Occipital lobe (tissue), 2 donors: ENCODE results near the gene KCNG2. TPM values are rescaled to one million over a fixed set of nuclear protein-coding genes. Genes with fewer than 3 reads are reported as not detected.

Experiments
- DNase-seq: peaks from one replicate; lab custom pipeline; 2025; lab: John Stamatoyannopoulos, UW
- total RNA-seq: library from RNA; depleted of rRNA; stranded (reverse); fragments of >200 nt; gene quantifications from one replicate; pipeline ENCODE4 v1.2.3, GENCODE V29; 2014

KCNG2 gene
- total RNA-seq, 1 donor from 2014 or later = 0.31 TPM

DNA sequence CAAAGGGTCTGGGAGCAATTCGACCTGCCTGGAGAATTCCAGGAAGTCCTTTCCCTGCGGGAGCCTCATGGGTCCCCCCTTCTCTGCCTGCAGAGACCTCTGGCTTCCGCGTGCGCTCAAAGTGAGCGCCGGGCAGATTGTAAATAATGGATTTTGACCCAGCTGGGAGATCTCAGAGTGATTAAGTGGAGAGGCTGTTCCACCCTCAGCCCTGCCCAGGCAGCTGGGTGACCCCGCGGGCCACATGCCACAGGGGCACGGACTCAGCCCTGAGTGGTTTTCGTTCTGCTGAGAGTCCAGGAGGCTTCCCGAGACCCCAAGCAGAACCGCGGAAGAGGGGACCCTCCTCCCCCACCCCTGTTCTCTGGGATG, 1.2 kb downstream of the KCNG2 start:
- no peak for DNase-seq

GRCh38 chr18:79799619-79800370, 2.1 kb downstream of the KCNG2 start:
- DNase-seq = no peak

DNA sequence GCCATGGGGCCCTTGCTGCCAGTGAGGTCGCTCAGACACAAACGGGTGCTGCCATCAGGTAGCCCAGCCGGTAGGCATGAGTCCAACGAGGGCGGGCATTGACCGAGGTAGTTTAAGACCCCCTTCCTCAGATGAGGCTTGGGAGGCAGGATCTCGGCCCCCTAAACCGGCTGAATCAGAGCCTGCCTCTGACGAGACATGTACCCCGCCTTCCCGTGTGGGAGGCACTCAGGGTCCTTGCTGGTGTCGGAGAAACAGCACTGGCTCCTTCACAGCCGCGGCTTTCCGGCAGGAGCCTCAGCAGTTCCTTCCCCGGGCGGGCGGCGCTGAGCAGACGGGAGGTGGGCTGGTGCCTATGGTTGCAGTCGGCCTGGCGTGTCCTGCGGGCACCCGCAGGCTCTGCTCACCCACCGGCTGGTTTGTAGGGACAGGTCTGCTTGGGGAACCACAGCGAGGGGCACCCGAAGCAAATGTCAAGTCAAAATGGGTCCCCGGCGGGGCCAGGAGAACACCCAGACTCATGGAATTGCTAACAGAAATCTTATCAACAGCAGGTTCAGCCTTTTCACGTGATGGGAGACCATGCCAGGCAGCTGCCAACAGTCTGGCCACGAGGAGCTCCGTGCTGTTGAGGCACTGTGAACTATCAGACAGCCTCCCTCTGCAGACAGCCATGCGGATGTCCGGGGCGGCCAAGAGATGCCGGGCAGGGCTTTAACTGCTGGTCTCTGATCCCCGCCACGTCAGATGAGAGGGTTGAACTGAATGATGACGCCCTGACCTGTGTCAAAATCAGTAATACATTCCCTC, 2.8 kb downstream of the KCNG2 start:
- DNase-seq = no peak

- DNase-seq = no peak
These were observed 3.5 kb downstream of the KCNG2 start for GRCh38 chr18:79801217-79801616.

DNA sequence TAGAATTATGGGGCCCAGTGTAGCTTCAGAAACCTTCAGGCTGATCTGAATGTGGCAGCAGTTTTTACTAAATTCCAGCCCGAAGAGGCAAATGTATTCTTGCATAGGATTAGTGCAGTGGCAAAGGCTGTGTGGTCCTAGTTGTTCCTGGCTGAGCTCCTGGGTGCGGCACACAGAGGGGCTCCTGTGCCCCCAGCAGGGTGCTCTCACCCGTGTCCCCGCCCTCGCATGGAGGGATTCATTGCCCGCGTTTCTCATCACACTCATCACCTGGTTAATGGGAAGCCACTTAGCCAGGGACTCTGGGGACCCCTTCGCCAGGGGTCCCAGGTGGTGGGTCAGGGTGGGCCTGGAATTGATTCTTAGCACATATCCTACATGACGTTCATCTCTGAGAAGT, 3.9 kb downstream of the KCNG2 start:
- DNase-seq = no peak

GRCh38 chr18:79802298-79802697, 4.6 kb downstream of the KCNG2 start:
- DNase-seq = no peak

- DNase-seq = no peak
These were observed 5.9 kb downstream of the KCNG2 start for GRCh38 chr18:79803611-79804051.

GRCh38 chr18:79804130-79804787, 6.5 kb downstream of the KCNG2 start:
- no peak for DNase-seq

DNA sequence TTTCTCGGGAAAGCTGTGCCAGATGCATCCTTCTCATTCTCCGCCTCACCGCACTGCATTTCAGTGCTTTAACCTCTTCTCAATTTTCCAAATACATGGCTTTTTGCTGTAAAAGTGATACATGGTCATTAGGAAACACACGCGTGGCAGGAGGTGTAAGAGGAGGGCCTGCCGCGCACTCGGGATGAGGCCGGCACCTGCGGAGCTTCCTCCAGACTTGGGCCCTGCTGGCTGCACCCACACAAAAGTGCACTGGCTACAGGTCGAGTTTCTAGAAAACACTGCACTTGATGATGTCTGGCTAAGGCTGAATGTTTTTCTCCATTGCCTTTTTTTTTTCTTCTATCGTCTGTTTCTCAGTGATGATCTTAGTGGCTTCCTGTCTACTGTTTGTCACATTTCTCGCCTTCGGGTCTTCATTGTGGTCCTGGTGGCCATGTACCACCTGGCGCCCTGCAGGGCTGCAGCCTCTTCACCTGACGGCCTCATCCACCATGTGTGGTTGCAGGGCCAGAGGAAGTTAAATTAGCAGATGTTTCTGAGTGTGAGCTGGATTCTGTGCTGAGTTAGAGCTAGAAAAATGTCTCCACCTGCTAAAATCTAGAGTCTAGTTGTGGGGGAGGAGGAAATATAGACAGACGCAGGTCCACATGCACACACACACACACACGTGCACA, 7.6 kb downstream of the KCNG2 start:
- no peak for DNase-seq

DNA sequence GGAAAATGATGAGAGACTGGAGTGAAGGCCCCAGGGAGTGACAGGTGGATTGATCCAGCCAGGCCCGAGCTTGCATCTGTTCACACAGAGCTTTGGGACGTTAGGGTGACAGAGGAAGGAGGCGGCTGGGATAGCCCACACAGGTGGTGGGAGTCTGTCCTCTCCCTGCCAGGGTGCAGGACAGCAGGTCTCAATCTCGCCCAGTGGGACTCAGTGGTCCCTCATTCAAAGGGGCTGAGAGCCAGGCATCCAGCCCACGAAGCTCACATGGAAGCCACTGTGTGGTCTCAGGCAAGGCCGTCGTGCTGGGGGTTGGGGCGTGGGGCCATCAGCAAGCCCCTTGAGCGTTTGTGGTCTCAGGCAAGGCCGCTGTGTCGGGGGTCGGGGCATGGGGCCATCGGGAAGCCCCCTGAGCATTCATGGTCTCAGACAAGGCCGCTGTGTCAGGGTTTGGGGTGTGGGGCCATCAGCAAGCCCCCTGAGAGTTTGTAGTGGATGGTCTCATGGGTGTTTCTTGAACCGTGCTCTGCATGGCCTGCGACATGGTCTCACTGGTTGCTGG, 8.3 kb downstream of the KCNG2 start:
- no peak for DNase-seq

DNA sequence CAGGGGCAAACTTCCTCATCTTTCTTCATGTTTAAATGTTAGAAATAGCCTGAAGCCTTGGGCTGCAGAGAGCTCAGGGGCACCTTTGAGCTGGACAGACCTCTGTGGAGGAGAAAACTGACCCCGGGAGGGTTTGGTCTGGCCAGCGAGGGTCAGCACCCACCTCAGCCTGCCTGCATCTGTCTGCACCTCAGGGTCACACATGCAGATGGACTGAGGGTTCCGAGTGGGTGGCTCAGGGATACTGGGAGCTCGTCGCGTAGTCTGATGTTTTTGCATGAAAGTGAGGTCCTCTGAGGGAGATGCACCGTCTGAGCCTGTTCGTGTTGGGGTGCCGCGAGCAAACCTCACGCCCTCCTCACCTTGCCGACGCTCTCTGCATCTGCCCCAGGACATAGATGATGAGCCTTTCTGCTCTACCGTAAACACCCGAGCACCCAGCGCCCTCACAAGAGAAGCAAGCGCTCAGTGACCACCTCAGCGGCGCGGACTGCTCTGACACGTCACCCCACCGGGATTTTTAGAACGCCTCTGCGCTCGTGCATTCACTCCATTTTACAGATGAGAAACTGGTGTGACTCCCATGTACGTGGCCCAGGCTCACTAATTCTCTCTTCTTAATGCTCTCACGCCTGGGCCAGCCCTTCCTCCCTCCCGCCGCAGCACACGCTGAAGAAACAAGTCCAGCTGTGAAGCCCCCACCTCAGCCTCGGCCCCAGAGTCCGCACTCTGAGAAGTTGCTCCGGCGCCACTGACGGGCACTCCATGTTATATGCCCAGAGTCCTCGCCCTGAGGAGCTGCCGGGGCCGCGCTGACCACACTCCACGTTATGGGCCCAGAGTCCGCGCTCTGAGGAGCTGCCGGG, 9.5 kb downstream of the KCNG2 start:
- no peak for DNase-seq

GRCh38 chr18:79809482-79810192, 11.9 kb downstream of the KCNG2 start:
- no peak for DNase-seq

DNA sequence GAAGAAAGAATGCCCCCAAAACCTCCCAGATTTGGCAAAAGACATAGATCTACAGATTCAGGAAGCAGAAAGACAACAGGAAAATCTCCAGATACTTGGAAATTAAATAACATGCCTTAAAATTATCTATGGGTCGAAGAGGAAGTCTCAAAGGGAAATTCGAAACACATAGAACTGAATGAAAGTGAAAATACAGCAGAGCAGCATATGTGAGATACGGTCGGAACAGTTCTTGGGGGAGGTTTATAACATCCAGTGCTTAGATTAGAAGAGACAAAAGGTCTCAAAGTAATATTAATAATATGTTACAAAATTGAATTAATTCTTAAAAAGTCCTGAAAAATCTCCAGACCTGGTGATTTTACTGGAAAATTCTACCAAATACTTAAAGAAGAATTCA, 14.3 kb downstream of the KCNG2 start:
- DNase-seq = no peak

DNA sequence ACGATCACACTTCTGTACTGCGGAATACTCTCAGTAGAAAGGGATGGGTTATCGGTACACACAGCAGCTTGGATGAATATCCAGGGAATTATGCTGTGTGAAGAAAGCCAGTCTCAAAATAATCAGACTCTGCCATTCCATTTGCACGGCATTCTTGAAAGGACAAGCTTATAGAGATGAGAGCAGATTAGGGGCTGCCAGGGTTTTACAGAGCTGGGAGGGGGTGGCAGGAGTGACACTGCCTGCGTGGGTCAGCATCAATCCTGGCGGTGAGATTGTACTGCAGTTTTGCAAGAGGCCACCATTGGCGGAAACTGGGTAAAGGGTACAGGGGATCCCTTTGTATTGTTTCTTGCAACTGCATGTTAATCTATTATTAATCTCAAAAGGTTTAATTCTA, 16.6 kb downstream of the KCNG2 start:
- no peak for DNase-seq

GRCh38 chr18:79815657-79816056, 17.9 kb downstream of the KCNG2 start:
- no peak for DNase-seq

- DNase-seq = no peak
These were observed 18.4 kb downstream of the KCNG2 start for GRCh38 chr18:79816092-79816491.

- no peak for DNase-seq
These were observed 19.4 kb downstream of the KCNG2 start for GRCh38 chr18:79816981-79817606.

GRCh38 chr18:79817607-79817998, 19.9 kb downstream of the KCNG2 start:
- DNase-seq = no peak

DNA sequence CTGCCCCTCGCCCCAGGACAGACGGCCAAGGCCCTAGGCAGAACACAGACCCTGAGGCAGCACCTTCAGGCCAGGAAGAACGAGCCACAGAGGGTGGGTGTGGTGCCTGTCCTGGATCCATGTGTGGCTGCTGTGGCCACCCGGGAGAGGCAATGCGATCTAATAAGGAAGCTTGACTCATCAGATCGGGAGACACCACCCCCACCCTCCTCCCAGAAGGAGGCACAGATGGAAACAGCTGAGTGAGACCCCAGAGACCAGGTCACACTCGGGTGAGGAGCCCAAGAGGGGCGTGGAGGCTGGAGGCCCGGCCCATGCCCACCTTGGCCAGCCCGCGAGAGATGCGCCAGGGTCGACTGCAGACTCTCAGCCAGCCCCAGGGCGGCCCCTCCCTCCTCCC, 20.3 kb downstream of the KCNG2 start:
- no peak for DNase-seq
